NCI-H226 (cell line): ENCODE data around the gene LGALS9C.
"Not testable (repeated sequence)": the region's sequence is repeated elsewhere in the genome, so short reads cannot be mapped to it uniquely, and the experiment has no call there.

ENCODE experiments used
- DNase-seq: peaks from one replicate; pipeline ENCODE4 v3.0.0-alpha.2; 2015

The LGALS9C gene

DNA sequence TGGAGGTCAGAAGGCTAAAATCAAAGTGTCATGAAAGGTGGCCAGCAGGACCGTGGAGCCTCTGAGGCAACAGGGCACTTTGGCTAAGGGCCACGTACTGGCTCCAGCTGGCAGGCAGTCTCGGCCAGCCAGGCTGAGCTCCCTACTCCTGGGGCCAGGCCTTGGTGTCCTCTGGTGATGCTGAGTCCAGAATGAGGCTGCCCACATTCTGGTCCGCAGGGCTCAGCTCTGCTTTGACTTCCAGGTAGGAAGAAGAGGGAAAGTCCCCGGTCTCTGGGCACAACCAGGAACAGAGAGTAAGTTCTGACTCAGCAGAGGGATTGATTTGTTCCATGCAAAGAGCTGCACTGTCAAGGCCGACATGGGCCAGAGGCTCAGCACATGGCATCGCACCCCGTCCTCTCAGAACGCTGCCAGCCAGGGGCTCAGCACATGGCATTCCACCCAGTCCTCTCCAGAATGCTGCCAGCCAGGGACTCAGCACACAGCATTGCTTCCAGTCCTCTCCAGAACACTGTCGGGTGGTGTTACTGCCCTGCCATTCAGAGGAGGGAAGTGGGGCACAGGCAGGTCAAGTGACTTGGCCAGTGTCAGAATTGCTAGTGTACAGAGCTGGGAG lies 2.5 kb downstream of the LGALS9C start:
- DNase-seq = not testable (repeated sequence)

GRCh38 chr17:18481775-18482174 lies 5.2 kb downstream of the LGALS9C start:
- not testable (repeated sequence) for DNase-seq

DNA sequence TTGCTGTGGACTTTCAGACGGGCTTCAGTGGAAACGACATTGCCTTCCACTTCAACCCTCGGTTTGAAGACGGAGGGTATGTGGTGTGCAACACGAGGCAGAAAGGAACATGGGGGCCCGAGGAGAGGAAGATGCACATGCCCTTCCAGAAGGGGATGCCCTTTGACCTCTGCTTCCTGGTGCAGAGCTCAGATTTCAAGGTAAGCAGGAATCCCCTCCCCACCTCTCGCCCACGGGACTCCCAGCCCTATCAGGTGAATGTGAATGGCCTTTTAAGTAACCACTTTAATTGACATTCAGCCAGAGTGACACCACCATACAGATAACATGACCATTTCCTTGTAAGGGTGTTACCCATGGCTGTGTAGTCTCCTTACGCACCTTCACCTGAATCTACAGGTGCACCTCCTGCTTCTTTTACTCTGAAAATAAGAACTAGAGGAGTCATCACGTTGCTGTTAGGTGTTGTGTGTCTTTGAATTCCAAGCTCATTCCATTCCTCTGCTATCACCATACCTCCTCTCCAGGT lies 9.4 kb downstream of the LGALS9C start:
- DNase-seq = not testable (repeated sequence)

GRCh38 chr17:18487633-18488032 lies 11.0 kb downstream of the LGALS9C start:
- not testable (repeated sequence) for DNase-seq

DNA sequence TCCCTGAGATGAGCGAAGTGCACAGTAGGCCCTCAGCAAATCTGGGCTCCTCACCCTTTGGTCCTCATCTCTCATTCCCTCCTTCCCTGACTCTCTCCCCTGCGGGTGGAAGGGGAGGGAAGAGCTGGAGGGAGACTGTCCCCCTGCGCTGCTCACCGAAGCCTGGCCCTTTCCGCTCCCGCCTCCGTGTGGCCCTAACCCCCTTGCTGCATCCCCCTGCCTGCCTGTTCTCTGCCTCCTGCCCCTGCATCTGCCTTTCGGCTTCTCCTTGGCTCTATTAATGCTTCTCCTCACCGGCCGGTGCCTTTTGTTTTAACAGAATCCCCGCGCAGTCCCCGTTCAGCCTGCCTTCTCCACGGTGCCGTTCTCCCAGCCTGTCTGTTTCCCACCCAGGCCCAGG lies 12.0 kb downstream of the LGALS9C start:
- not testable (repeated sequence) for DNase-seq

DNA sequence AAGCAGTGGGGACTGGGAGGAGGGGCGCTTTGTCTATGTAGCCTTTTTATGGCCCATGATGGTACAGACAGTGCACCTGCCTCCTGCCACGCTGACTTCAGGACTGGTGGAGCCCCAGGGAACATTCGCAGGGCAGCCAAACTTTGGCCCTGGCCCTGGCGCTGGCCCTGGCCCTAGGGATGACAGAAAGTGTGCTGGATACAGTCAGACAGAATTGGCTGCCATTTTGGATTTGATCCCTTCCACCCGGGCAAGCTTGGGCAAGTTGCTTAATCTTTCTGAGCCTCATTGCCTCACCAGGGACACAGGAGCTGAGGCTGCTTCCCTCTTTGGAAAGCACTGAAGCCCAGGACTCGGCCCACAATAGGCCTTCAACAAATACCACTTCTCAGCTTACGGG lies 13.4 kb downstream of the LGALS9C start:
- DNase-seq = not testable (repeated sequence)

- DNase-seq = not testable (repeated sequence)
Observed at GRCh38 chr17:18492712-18493480, 16.3 kb downstream of the LGALS9C start.

DNA sequence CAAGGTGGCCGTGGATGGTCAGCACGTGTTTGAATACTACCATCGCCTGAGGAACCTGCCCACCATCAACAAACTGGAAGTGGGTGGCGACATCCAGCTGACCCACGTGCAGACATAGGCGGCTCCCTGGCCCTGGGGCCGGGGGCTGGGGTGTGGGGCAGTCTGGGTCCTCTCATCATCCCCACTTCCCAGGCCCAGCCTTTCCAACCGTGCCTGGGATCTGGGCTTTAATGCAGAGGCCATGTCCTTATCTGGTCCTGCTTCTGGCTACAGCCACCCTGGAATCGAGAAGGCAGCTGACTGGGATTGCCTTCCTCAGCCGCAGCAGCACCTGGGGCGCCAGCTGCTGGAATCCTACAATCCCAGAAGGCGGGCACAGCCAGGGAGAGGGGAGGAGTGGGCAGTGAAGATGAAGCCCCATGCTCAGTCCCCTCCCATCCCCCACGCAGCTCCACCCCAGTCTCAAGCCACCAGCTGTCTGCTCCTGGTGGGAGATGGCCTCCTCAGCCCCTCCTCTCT lies 17.7 kb downstream of the LGALS9C start:
- not testable (repeated sequence) for DNase-seq

DNA sequence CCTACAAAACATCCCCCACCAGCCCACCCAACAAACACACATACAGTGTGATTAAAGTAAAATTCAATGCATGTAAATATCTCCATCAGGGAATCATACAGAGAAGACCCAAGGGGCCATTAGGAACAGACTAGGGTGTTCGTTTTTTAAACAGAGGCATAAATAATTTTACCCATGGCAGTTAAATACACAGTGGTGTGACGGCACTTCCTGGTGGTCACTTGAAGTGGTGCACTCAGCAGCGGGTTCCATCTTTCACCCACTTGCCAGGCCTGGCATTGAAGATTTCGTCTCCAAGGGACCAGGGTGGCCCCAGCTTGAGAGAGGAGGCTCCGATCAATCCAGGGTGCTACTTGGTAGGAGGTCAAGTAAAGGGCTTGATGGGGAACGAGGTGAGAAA lies 20.5 kb downstream of the LGALS9C start:
- DNase-seq = not testable (repeated sequence)

GRCh38 chr17:18499100-18499499 lies 22.5 kb downstream of the LGALS9C start:
- DNase-seq = not testable (repeated sequence)

DNA sequence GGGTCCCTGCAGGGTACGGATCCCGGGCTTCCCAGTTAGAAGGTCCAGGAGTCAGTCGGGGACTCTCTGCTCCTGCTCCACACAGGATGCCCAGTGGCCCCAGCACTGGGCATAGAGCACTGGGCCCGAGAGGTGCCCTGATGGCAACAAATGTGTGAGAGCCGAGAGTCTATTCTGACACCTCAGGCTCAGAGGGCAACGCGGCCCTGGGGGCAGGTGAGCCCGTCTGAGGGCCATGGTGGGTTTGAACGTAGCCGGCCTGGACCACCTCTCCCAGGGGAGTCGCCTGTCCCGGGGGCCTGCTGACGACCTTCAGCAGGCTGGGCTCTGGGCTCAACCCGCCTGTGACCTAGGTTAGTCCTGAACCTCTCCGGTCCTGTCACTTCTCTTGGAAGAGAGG lies 23.2 kb downstream of the LGALS9C start:
- not testable (repeated sequence) for DNase-seq

DNA sequence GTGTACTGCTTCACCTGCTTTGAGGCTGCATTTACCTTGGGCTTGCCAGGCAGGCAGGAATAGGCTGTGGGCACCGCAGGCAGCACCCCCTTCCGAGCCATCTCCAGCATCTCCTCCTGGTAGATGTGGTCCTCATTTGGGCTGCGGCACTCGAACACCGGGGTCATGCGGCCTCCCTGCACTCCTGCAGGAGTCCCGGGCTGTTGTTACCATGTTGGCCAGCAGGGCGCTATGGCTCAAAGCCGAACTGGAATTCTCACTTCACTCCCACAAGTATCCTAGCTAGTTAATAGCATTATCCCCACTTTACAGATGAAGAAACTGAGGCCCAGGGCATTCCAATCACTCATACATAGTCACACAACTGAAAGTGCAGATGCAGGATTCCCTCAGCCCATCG lies 23.7 kb downstream of the LGALS9C start:
- not testable (repeated sequence) for DNase-seq

- not testable (repeated sequence) for DNase-seq
Observed at GRCh38 chr17:18500816-18501215, 24.2 kb downstream of the LGALS9C start.

DNA sequence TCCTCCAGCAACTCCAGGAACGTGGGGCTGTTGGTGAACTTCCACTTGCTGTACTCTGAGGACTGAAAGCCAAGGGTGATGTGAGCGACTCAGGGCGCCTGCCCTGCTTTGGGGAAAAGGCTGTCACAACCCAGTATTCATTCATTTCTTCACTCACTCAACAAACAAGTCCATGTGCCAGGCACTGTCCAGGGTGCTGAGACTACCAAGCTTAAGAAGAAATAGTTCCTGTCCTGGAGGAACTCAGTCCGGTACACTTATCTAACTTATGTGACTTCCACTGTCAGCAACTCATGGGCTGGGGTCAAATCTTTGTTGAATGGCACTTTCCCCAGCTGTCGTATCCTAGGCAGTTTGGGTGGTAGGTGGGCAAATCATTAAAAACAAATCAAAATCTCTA lies 26.6 kb downstream of the LGALS9C start:
- DNase-seq = not testable (repeated sequence)

- not testable (repeated sequence) for DNase-seq
Observed at GRCh38 chr17:18507729-18508128, 31.1 kb downstream of the LGALS9C start.

GRCh38 chr17:18508667-18509066 lies 32.1 kb downstream of the LGALS9C start:
- not testable (repeated sequence) for DNase-seq

- DNase-seq = not testable (repeated sequence)
Observed at GRCh38 chr17:18521100-18521499, 44.5 kb downstream of the LGALS9C start.

DNA sequence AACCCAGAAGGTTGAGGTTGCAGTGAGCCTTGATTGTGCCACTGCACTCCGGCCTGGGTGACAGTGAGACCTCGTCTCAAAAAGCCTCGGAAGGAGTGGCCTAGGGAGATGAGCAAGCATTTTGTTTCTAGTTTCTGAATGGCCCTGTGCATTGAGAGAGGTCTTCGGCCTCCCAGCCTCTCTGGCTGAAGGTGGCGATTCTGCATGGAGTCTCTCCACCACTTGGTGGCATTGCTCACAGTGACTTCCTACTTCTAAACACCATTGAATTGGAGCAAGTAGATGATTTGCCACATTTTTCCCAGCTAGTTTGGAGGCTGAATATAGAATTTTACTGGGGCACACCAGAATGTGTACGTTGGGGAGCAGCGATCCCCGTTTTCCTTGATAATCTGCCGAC lies 48.4 kb downstream of the LGALS9C start:
- not testable (repeated sequence) for DNase-seq

DNA sequence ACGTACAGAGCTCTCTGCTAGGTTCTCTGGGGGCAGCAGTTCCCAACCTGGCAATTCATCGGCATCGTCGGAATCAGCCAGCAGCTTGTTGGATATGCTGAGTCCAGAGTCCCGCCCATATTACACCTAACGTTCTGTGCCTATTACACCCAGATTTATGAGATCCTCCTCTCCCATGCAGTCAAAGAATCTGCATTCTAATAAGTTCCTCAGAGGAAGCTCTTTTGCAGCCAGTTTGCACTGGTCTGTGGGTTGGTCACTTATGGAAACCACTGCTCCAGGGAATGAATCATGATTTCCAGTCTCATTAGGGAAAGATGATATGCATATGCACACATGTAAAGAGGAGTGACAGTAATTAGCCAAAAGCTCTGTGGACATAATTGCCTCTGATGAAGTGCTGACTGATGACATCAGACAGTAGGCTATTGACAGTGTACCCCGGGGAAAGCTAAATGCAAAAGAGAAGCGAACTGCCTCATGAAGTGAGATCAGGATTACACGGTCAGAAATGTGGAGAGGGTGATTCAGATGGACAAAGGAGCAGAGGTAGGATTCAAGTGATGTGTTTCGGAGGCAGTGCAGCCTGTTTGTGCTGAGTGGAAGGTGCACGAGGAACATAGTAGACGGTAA lies 49.7 kb downstream of the LGALS9C start:
- not testable (repeated sequence) for DNase-seq

GRCh38 chr17:18527354-18527753 lies 50.8 kb downstream of the LGALS9C start:
- DNase-seq = not testable (repeated sequence)

DNA sequence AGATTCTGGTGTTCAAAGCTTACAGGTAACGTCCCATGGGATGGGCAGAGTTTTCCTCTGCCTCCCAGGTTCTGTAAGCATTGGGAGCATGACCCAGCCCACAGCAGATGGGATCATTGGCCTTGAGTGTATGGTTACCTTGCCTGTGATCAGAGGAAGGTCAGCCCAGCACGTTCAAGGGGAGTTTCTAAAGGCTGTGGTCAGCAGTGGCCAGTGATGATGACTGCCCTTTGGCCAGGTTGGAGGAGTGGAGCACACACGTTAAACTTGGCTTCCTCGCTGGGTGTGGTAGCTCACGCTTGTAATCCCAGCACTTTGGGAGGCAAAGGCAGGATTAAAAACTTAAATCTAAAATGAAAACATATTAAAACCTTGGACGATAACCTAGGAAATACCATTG lies 51.8 kb downstream of the LGALS9C start:
- DNase-seq = not testable (repeated sequence)

- not testable (repeated sequence) for DNase-seq
Observed at GRCh38 chr17:18528899-18529500, 52.4 kb downstream of the LGALS9C start.

DNA sequence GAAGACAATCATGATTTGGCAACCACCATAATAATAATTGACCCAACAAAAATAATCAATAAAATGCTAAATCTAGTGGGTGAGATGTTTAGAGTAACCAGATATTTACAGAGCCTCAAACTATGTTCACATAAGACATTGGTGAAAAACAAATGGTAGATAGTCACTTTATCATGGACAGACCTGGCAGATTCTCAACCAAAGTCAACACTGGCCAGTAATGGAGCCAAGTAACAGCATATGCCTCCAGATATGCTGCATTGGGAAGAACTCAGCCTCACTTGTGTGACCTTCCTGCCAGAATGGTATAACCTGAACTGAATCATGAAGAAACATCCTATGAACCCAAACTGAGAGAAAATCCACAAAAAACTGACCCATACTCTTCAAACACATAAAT lies 53.8 kb downstream of the LGALS9C start:
- DNase-seq = not testable (repeated sequence)
